KOPT-K1 (cell line): ENCODE measurements around the gene FRMD8.

Experiments
- H3K27ac ChIP-seq: fragments of 200-600 bp; sonication (generic); 2 replicates; pipeline ENCODE4 v1.5.1; 2016; ENCODE audit warnings: antibody characterized with exemption, mild to moderate bottlenecking, low read depth, low read length; ENCODE audit not compliant: poor library complexity, severe bottlenecking
- H3K36me3 ChIP-seq: fragments of 200-600 bp; sonication (generic); 2 replicates; pipeline ENCODE4 v1.5.1; 2017; ENCODE audit warnings: antibody characterized with exemption, mild to moderate bottlenecking, low read length, moderate library complexity; ENCODE audit not compliant: insufficient read depth
- H3K9me3 ChIP-seq: fragments of 200-600 bp; sonication (generic); 2 replicates; pipeline ENCODE4 v1.5.1; 2017; ENCODE audit warnings: antibody characterized with exemption, low read length, mild to moderate bottlenecking; ENCODE audit not compliant: insufficient read depth, poor library complexity, severe bottlenecking

FRMD8 gene

GRCh38 chr11:65436412-65437032, 50.1 kb downstream of the FRMD8 start:
- H3K27ac ChIP-seq = no peak overlapping the region
- H3K36me3 ChIP-seq = peaks cover 45% of the 10 kb centered on the region
- no peaks in the 10 kb centered on the region for H3K9me3 ChIP-seq

GRCh38 chr11:65437436-65438227, 51.2 kb downstream of the FRMD8 start:
- Histone ChIP-seq H3K36me3 (peaks cover 45% of the 10 kb centered on the region), H3K9me3 (no peaks in the 10 kb centered on the region), H3K27ac (no peak overlapping the region)

- Histone ChIP-seq H3K36me3 (peaks cover 45% of the 10 kb centered on the region), H3K9me3 (no peaks in the 10 kb centered on the region), H3K27ac (no peak overlapping the region)
These were observed 52.1 kb downstream of the FRMD8 start for GRCh38 chr11:65438257-65439151.

- H3K36me3 ChIP-seq = peaks cover 38% of the 10 kb centered on the region
- H3K9me3 ChIP-seq = no peaks in the 10 kb centered on the region
- H3K27ac ChIP-seq = no peak overlapping the region
These were observed 53.1 kb downstream of the FRMD8 start for GRCh38 chr11:65439331-65440181.

GRCh38 chr11:65440831-65441499, 54.5 kb downstream of the FRMD8 start:
- H3K9me3 ChIP-seq = no peaks in the 10 kb centered on the region
- no peak overlapping the region for H3K27ac ChIP-seq
- peaks cover 24% of the 10 kb centered on the region for H3K36me3 ChIP-seq

GRCh38 chr11:65442842-65443331, 56.5 kb downstream of the FRMD8 start:
- H3K36me3 ChIP-seq = peaks cover 9% of the 10 kb centered on the region
- H3K9me3 ChIP-seq = no peaks in the 10 kb centered on the region
- H3K27ac ChIP-seq = no peak overlapping the region

- no peak overlapping the region for H3K27ac ChIP-seq
- no peaks in the 10 kb centered on the region for H3K9me3 ChIP-seq
- no peaks in the 10 kb centered on the region for H3K36me3 ChIP-seq
These were observed 58.0 kb downstream of the FRMD8 start for GRCh38 chr11:65444314-65445051.

GRCh38 chr11:65445101-65445603, 58.7 kb downstream of the FRMD8 start:
- H3K9me3 ChIP-seq = no peaks in the 10 kb centered on the region
- H3K36me3 ChIP-seq = no peaks in the 10 kb centered on the region
- H3K27ac ChIP-seq = no peak overlapping the region

- no peaks in the 10 kb centered on the region for H3K36me3 ChIP-seq
- no peaks in the 10 kb centered on the region for H3K9me3 ChIP-seq
- no peak overlapping the region for H3K27ac ChIP-seq
These were observed 59.4 kb downstream of the FRMD8 start for GRCh38 chr11:65445604-65446445.

GRCh38 chr11:65446446-65447277, 60.2 kb downstream of the FRMD8 start:
- Histone ChIP-seq H3K9me3 (no peaks in the 10 kb centered on the region), H3K36me3 (no peaks in the 10 kb centered on the region), H3K27ac (no peak overlapping the region)

GRCh38 chr11:65448074-65448417, 61.6 kb downstream of the FRMD8 start:
- no peak overlapping the region for H3K27ac ChIP-seq
- H3K36me3 ChIP-seq = no peaks in the 10 kb centered on the region
- H3K9me3 ChIP-seq = no peaks in the 10 kb centered on the region
